HG03045 (cell line): ENCODE measurements around the gene PPM1H.
"Not testable (repeated sequence)": the region's sequence is repeated elsewhere in the genome, so short reads cannot be mapped to it uniquely, and the experiment has no call there.

Experiments used
- ATAC-seq: cut with Tn5 transposase; IDR thresholded peaks from one replicate; pipeline ENCODE4 v1.9.1; 2021; ENCODE audit warnings: mild to moderate bottlenecking, moderate library complexity; ENCODE audit not compliant: unreplicated experiment

Gene PPM1H

DNA sequence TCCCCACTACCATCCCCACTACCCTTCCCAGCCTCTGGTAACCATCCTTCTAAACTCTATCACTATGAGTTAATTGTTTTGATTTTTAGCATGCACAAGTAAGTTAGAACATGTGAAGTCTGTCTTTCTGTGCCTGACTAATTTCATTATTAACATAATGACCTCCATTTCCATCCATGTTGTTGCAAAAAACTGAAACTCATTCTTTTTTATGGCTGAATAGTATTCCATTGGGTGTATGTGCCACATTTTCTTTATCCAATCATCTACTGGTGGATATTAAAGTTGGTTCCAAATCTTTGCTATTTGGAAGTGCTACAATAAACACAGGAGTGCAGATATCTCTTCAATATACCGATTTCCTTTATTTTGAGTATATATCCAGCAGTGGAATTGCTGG is 13.2 kb upstream of the PPM1H start:
- ATAC-seq, result no peak

DNA sequence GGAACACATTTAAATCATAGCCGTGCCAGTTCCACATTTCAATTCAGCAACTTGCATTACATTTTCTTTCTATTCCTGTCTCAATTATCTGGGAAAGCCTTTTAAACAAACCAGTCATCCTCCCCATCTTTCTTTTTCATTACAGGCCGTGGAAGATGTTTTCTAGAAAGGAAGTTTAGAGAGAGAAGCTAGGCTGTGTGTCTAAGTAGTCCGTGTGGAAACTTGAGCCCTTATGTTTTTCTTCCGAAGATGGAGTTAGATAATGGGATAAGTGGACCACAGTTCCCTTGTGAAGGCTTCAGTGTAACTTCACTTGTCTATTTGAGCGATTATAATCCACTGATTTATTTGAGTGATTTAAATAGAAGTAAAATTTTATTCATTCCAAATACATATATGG is 12.4 kb upstream of the PPM1H start:
- no peak for ATAC-seq

DNA sequence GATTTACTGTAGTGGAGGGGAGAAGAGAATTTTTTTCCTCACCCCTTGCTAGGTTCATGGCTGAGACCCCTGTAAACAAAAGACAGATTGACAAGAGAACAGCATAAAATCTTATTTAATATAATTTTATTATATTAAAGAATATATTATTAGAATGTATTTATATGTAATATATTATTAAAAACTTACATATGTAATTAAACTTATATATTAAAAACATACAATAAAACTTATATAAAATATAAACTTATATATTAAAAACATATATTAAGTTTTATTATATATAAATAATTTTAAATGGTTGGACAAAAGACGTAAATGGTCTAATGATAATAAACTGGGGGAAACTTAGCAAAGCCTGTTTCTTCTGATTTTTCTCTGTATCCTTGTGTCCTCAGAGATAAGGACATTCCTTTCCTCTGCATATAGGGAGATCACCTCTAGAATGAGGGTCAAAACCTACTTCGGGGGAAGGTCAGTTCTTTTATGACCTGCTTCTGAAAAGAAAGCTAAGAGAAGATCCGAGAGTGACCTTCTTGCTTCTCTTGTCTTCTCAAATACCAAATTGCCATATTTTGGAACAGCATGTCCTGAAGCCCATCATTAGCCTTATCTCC is 8.9 kb upstream of the PPM1H start:
- no peak for ATAC-seq

DNA sequence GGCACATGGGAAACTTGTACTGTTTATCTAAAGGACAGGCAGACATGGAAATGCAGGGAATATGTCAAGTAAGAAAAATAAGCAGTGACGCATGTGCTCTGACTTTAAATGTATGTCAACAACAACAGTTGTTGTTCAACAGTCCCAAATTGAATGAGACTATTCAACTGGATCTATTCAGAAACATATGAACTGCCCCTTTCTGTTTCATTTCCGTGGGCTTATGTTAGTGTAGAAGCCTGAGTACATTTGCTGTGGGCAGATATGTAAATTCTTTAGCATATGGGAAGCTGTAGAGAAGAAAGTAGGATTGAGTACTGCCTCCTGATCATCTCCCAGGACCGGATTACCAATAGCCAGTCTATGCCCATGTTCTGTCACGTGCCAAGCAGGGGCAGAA is 7.4 kb upstream of the PPM1H start:
- not testable (repeated sequence) for ATAC-seq

- ATAC-seq, result peak; percentile 50
These were observed 631 bp downstream of the PPM1H start for GRCh38 chr12:62934239-62934798.

- ATAC-seq, result no peak
These were observed 1.2 kb downstream of the PPM1H start for GRCh38 chr12:62933602-62934238.

- ATAC-seq, result no peak
These were observed 1.7 kb downstream of the PPM1H start for GRCh38 chr12:62933220-62933601.

DNA sequence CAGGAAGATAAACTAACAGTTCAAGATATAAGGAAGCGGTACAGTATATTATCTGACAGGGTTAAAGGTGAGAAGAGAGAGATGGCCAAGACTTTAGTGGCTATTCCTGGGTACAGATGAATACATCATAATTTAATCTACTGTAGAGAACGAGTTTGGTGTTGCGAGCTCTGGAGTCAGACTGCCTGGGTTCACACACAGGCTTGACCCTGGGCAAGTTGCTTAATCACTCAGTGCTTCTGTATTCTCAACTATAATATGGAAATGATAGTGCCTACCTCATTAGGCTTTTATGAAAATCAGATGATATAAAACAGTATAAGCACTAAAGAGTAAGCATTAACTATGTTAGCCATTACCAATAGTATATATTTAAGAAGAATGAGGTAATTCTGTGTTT is 3.5 kb downstream of the PPM1H start:
- ATAC-seq, result no peak

DNA sequence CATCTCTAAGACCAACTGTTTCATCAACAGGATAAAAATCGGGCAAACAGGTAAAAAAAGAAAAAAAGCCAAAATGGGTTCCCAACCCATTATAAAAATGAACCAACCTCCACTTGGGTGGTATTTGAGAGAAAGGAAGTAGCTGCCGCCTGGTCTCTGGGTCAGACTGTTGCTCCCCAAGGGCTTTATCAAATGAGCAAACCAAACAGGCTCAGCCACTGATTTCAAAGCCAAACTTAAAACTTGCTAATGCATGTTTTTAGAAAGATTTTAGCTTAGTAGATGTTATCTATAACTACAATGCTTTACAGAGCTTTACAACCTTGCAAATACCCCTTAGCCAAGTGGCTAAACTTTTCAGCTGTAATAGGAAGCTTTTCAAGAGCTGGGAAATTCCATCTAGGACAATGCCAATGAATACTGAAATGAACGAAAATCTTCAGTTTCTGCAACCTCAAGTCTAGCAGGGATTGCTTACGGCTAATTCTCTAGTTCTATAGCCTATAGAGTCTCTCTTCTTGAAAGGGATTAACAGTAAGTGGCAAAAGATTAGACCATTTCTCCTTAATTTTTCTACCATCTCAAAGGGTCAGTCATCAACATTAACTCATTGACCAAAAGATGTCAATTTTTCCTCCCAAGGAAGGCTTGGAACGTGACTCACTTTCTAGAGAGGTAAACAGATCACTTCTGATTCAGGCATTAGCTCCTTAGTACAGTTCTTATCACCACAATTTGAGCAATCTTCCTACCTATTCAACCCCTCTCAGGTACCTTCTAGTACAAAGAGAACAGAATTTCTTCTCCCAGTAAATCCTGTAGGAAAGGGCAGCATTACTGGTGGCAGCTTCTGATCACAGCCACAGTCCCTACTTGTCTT is 4.2 kb downstream of the PPM1H start:
- no peak for ATAC-seq

DNA sequence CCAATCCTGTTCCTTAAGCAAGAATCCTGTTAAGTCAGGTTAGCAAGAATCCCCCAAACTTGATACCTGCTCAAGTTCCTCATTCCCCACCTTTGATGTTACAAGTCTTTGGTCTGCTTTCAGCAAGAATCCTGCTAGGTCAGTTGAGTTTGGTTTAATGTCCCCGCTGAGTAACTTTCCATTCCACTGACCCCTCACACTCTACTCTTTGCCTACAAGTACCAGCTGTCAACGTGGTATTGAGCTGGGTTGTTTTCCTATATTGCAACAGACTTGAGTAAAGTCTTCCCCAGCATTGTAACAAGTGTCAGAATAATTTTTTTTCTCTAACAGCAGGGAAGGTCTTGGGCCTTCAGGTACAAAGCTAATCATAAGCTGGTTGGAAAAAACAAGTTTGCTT is 6.3 kb downstream of the PPM1H start:
- no peak for ATAC-seq

GRCh38 chr12:62925680-62926079 is 9.3 kb downstream of the PPM1H start:
- ATAC-seq, result no peak

GRCh38 chr12:62924084-62924483 is 10.9 kb downstream of the PPM1H start:
- ATAC-seq, result no peak

DNA sequence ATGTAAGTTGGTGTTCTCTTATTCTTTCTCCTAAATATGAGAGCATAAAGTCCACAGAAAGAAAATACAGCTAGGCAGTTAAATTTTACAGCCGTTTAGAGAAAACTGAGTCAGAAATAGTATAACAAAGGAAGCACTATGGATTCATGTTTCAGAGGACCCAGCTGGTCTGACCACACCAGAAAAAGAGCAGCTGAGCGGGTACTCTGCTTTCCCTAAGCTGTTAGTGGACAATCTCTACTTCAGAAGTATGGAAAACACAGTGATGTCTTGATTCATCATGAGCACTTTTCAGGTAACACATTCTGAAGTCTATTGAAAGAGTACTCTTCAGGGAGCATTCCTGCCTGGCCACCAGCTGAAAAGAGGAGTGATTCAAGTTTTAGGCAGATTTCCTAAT is 12.4 kb downstream of the PPM1H start:
- no peak for ATAC-seq

DNA sequence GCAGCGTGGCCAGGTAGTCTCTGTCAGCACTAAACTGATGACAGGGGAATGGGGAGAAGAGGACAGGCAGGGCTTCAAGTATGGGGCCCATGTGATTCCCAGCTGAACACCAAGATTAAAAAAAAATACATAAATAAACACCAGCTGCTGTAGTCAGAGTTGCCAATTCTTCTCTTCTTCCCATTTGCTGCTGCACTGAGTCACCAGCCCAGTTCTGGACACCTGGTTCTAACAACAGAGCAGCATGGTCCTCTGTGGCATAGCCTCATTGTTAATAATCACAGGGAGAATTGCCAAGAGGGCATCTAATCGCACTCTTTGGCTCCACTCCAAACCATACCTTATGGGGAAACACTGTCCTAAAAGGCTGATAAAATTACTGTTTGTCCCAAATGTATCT is 15.1 kb downstream of the PPM1H start:
- ATAC-seq, result no peak

- ATAC-seq, result no peak
These were observed 17.0 kb downstream of the PPM1H start for GRCh38 chr12:62917926-62918325.

- no peak for ATAC-seq
These were observed 18.1 kb downstream of the PPM1H start for GRCh38 chr12:62916632-62917425.

DNA sequence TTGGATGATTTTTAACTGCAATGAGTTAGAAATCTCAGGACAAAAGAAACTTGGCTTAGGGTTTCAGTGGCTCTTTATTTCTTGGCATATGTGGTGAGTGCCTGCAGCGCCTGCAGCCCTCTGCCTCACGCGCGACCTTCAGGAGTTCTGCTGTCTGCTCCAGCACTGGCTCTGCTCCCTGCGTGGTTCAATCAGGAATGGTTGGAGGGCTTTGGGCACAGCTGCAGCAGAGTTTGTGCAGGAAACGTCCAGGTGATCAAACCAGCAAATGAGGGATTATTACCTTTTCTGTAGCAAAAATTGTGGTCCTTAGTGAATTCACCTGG is 19.8 kb downstream of the PPM1H start:
- no peak for ATAC-seq

GRCh38 chr12:62914443-62915203 is 20.3 kb downstream of the PPM1H start:
- no peak for ATAC-seq

GRCh38 chr12:62913380-62913779 is 21.6 kb downstream of the PPM1H start:
- no peak for ATAC-seq

DNA sequence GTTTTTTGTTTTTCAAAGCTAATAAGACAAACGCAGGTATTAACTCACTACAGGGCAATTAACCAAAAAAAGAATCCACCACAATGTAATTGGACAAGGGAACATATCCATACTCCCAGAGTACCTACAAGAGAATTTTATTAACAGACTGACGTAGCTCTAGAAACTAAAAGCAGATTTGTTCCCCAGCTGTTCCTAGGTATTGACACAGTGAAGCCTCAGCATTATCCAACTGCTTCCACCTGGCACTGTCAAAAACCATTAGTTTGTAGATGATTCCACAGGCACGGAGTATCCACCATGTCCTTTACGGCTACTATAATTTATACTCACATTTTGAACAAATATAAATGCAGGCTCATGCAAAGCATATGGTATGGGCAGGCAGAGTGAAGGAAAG is 22.3 kb downstream of the PPM1H start:
- ATAC-seq, result no peak
